ENCODE data around the gene THSD1. TPM values are rescaled to one million over a fixed set of nuclear protein-coding genes. Genes with fewer than 3 reads are reported as not detected.
"Not testable (repeated sequence)": the region's sequence is repeated elsewhere in the genome, so short reads cannot be mapped to it uniquely, and the experiment has no call there.

Gene THSD1
- total RNA-seq, 2 donors from 2014 or later: 1.3 TPM

DNA sequence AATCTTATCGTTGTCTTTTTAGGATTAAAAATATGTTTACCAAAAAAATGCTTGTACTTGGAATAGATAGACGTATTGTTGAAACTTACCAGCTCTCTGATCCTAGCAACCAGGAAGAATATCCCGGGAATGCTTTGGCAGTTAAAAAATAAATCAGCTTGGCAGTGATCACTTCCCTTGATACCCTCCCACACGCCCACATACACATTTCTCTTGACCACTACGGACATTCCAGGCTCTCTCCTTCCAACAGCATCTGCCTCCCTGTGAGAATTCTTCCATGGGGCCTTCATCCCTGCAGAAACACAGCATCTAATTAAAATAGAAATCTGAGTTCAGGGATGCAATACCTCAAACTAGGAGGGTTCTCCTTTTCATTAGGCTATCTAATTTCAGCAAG is 57.9 kb downstream of the THSD1 start:
- Histone ChIP-seq H3K9me3 (no peaks in the 10 kb centered on the region), H3K36me3 (replicated peaks in 1 of 2; ENCODE audit: insufficient read depth in 1 of 2, low read depth in 2 of 2) (no peaks in the 10 kb centered on the region), H3K4me3 (no peak overlapping the region), H3K27me3 (no peaks in the 10 kb centered on the region), H3K4me1 (no peaks in the 10 kb centered on the region), H3K27ac (no peak overlapping the region)
- intact Hi-C loops (cut with DNase I): no loop called here
- TF ChIP-seq, protein P1, sequence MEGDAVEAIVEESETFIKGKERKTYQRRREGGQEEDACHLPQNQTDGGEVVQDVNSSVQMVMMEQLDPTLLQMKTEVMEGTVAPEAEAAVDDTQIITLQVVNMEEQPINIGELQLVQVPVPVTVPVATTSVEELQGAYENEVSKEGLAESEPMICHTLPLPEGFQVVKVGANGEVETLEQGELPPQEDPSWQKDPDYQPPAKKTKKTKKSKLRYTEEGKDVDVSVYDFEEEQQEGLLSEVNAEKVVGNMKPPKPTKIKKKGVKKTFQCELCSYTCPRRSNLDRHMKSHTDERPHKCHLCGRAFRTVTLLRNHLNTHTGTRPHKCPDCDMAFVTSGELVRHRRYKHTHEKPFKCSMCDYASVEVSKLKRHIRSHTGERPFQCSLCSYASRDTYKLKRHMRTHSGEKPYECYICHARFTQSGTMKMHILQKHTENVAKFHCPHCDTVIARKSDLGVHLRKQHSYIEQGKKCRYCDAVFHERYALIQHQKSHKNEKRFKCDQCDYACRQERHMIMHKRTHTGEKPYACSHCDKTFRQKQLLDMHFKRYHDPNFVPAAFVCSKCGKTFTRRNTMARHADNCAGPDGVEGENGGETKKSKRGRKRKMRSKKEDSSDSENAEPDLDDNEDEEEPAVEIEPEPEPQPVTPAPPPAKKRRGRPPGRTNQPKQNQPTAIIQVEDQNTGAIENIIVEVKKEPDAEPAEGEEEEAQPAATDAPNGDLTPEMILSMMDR (IDR thresholded peaks at IDR 0.05): no peak
- no peak for TF ChIP-seq POLR2A (IDR thresholded peaks at IDR 0.05)
- WGBS, 2 donors: 26 to 37% methylated on average over 5 of the region's 5 CpGs
- DNase-seq (peak in 1 of 4 donors; percentile 7), ATAC-seq (no peak)

DNA sequence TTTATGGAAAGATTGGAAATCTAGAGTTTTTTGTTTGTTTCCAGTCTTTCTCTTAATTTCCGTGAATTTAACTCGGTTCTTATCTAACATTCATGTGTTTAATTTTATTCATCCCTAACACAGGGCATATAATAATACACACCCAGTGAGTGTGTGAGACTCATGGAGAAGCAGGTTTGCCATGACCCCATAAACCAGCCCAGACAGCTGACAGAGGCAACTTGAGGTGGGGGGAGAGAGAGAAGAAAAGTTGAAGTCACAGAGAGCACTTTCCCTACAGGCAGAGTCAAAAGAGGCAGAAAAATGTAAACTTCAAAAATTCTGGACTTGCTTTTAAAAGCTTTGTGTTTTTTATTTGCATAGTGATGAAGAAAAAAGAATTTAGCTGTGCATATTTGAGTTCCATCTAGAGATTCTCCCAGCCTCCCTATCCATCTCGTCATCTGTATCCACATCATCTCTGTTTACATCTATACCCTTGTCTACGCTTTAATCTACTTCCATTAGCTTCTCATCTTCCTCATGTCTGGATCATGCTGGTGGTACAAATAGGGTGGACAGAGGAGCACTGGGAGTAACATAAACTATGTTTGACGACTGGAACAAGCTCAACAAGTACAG is 60.2 kb downstream of the THSD1 start:
- H3K36me3 ChIP-seq (replicated peaks in 1 of 2; ENCODE audit: insufficient read depth in 1 of 2, low read depth in 2 of 2): no peaks in the 10 kb centered on the region
- no peak for TF ChIP-seq POLR2A (IDR thresholded peaks at IDR 0.05)
- TF ChIP-seq, protein P1 (IDR thresholded peaks at IDR 0.05): no peak
- no peaks in the 10 kb centered on the region for H3K27me3 ChIP-seq
- H3K4me1 ChIP-seq: no peaks in the 10 kb centered on the region
- intact Hi-C loops (cut with DNase I): no loop called here
- no peak for DNase-seq
- H3K27ac ChIP-seq: no peak overlapping the region
- 36 to 54% methylated on average over 5 of the region's 5 CpGs for WGBS, 2 donors
- ATAC-seq: no peak
- no peak overlapping the region for H3K4me3 ChIP-seq
- H3K9me3 ChIP-seq: no peaks in the 10 kb centered on the region

DNA sequence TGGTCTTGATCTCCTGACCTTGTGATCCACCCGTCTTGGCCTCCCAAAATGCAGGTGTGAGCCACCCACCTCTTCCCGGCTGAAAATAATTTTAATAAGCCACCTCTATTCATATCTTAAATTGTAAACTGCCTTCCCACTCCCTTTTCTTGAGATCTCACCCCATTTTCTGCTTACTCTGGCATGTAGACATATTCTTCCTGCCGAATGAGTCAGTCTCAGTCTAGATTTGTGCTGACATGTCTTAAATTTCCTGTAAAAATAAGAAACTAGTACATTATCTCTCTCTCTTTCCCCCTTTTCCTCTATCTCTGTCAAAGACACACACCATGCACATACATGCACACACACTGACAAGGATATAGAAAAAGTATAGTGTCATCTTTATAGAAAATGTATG is 60.9 kb downstream of the THSD1 start:
- 64 to 66% methylated on average over 3 of the region's 3 CpGs for WGBS, 2 donors
- no peaks in the 10 kb centered on the region for H3K9me3 ChIP-seq
- no peaks in the 10 kb centered on the region for H3K36me3 ChIP-seq (replicated peaks in 1 of 2; ENCODE audit: insufficient read depth in 1 of 2, low read depth in 2 of 2)
- H3K27me3 ChIP-seq: no peaks in the 10 kb centered on the region
- H3K4me1 ChIP-seq: no peaks in the 10 kb centered on the region
- H3K27ac ChIP-seq: no peak overlapping the region
- DNase-seq (no peak), ATAC-seq (no peak)
- no peak for TF ChIP-seq POLR2A (IDR thresholded peaks at IDR 0.05)
- TF ChIP-seq, protein P1 (IDR thresholded peaks at IDR 0.05): no peak
- intact Hi-C loops (cut with DNase I): no loop called here
- no peak overlapping the region for H3K4me3 ChIP-seq

DNA sequence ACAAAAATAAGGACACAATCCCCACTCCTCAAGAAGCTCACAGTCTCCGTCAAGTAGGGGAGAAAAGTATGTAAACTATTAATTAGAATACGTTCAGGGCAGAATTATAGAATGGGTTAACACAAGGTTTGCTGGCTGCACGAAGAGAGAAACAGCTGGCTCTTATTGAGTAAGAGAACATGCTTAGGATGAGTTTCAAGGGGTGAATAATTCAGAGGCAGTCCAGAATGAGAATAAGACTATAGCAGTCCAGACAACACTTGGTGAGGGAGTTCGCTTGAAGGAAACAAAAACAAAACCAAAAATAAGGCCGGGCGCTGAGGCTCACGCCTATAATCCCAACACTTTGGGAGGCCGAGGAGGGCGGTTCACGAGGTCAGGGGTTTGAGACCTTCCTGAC is 61.9 kb downstream of the THSD1 start:
- TF ChIP-seq, protein P1 (IDR thresholded peaks at IDR 0.05): no peak
- no peak for TF ChIP-seq POLR2A (IDR thresholded peaks at IDR 0.05)
- no peaks in the 10 kb centered on the region for H3K4me1 ChIP-seq
- intact Hi-C loops (cut with DNase I): no loop called here
- no peaks in the 10 kb centered on the region for H3K27me3 ChIP-seq
- ATAC-seq (no peak), DNase-seq (no peak)
- no peak overlapping the region for H3K27ac ChIP-seq
- H3K9me3 ChIP-seq: no peaks in the 10 kb centered on the region
- 57 to 72% methylated on average over 10 of the region's 10 CpGs for WGBS, 2 donors
- H3K4me3 ChIP-seq: no peak overlapping the region
- H3K36me3 ChIP-seq (replicated peaks in 1 of 2; ENCODE audit: insufficient read depth in 1 of 2, low read depth in 2 of 2): no peaks in the 10 kb centered on the region

DNA sequence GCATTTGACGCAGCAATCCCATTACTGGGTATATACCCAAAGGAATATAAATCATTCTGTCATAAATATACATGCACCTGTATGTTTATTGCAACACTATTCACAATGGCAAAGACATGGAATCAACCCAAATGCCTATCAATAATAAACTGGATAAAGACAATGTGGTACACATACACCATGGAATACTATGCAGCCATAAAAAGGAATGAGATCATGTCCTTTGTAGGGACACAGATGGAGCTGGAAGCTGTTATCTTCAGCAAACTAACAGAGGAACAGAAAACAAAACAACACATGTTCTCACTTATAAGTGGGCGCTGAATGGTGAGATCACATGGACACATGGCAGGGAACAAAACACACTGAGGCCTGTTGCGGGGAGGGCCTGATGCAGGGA is 63.8 kb downstream of the THSD1 start:
- H3K36me3 ChIP-seq (replicated peaks in 1 of 2; ENCODE audit: insufficient read depth in 1 of 2, low read depth in 2 of 2); H3K4me1 ChIP-seq; H3K4me3 ChIP-seq; H3K9me3 ChIP-seq; intact Hi-C loops (cut with DNase I); H3K27me3 ChIP-seq; DNase-seq; H3K27ac ChIP-seq; ATAC-seq: not testable (repeated sequence)
- WGBS, 2 donors: 92 to 94% methylated on average over 3 of the region's 3 CpGs

DNA sequence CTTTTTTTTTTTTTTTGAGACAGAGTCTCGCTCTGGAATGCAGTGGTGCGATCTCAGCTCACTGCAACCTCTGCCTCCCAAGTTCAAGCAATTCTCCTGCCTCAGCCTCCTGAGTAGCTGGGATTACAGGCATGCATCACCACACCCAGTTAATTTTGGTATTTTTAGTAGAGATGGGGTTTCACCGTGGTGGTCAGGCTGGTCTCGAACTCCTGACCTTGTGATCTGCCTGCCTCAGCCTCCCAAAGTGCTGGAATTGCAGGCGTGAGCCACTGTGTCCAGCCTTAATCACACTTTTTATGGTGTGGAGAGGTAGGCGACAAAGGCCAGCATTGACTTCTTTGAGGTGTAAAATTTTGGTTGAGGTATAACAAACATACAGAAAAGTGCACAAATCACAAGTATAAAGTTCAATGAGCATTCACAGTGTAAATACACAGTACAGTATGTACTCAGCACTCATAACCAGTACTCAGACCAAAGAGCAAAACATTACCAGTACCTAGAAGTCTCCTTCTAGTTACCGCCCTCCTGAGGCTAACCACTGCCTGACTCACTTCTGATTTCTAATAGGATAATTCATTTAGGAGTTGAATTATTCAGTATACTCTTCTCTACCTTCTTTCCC is 68.0 kb downstream of the THSD1 start:
- DNase-seq; H3K27me3 ChIP-seq; ATAC-seq; H3K9me3 ChIP-seq; H3K36me3 ChIP-seq (replicated peaks in 1 of 2; ENCODE audit: insufficient read depth in 1 of 2, low read depth in 2 of 2); H3K27ac ChIP-seq; intact Hi-C loops (cut with DNase I); H3K4me1 ChIP-seq; H3K4me3 ChIP-seq: not testable (repeated sequence)
- WGBS, 2 donors: 64 to 70% methylated on average over 6 to 7 of the region's 7 CpGs

DNA sequence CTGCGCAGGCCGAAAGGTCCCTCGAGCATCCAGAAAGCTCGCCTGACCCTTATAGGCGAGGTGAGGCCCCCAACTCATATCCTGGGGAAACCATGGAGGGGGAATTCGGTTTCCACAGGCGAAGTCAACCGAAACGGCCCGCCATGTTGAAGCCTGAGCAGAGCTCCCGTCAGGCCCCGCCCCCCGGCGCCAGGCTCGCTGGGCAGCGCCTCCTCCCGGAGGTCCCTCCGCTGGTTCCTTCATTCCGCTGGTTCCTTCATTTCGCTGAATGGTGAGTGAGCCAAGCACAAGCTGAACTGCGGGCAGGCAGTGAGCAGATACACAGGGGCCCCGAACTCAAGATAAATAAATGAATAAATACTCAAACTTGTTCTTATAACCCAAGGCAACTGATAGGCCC is 71.9 kb downstream of the THSD1 start:
- DNase-seq; intact Hi-C loops (cut with DNase I); H3K27me3 ChIP-seq; H3K4me1 ChIP-seq; ATAC-seq; H3K27ac ChIP-seq; H3K4me3 ChIP-seq; H3K9me3 ChIP-seq; H3K36me3 ChIP-seq (replicated peaks in 1 of 2; ENCODE audit: insufficient read depth in 1 of 2, low read depth in 2 of 2): not testable (repeated sequence)
- WGBS, 2 donors: no CpG with 5 or more reads among the region's 22 CpGs

DNA sequence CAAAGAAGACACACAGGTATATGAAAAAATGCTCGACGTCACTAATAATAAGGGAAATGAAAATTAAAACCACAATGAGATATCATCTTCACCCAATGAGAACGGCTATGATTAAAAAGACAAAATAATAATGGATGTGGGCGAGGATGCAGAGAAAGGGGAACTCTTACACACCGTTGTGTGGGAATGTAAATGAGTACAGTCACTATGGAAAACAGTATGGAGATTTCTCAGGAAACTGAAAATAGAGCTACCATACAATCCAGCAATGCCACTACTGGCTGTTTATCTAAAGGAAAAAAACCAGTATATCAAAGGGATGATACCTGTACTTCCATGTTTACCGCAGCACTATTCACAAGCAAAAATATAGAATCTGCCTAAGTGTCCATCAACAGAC is 74.1 kb downstream of the THSD1 start:
- ATAC-seq; H3K36me3 ChIP-seq (replicated peaks in 1 of 2; ENCODE audit: insufficient read depth in 1 of 2, low read depth in 2 of 2); H3K4me1 ChIP-seq; H3K4me3 ChIP-seq; H3K27me3 ChIP-seq; DNase-seq; H3K9me3 ChIP-seq; H3K27ac ChIP-seq; intact Hi-C loops (cut with DNase I): not testable (repeated sequence)
- WGBS, 2 donors: 60 to 77% methylated on average over 3 of the region's 6 CpGs
